Peyer's patch (tissue), 4 donors: Measurements from ENCODE around the gene POLR2L. TPM values are rescaled to one million over a fixed set of nuclear protein-coding genes. Genes with fewer than 3 reads are reported as not detected.

Experiments
- DNase-seq, 3 donors: peaks; one replicate each; pipeline ENCODE4 v3.0.0-alpha.2; 2017 to 2019
- H3K27ac ChIP-seq, 4 donors: fragments of 200-600 bp; sonication (generic); one replicate each; pipeline ENCODE4 v1.5.1; 2016 to 2019
- H3K27me3 ChIP-seq, 2 donors: fragments of 200-600 bp; sonication (generic); one replicate each; pipeline ENCODE4 v1.5.1; 2019
- H3K36me3 ChIP-seq, 3 donors: fragments of 200-600 bp; sonication (generic); one replicate each; pipeline ENCODE4 v1.5.1; 2016 to 2019
- H3K4me1 ChIP-seq, 4 donors: fragments of 200-600 bp; sonication (generic); one replicate each; pipeline ENCODE4 v1.5.1; 2016 to 2019
- H3K4me3 ChIP-seq, 4 donors: fragments of 200-600 bp; sonication (generic); 1 replicate in 3 of 4; 2 replicates in 1 of 4; pipeline ENCODE4 v1.5.1; 2016 to 2019; ENCODE audit warnings: mild to moderate bottlenecking in 1 of 4
- H3K9me3 ChIP-seq, 4 donors: fragments of 200-600 bp; sonication (generic); one replicate each; pipeline ENCODE4 v1.5.1; 2016 to 2019; ENCODE audit warnings: mild to moderate bottlenecking in 1 of 4
- CTCF ChIP-seq, 6 experiments: fragments of 450-650 bp in 4 of 6; fragments of 200-600 bp in 2 of 6; sonication (generic) in 1 of 6; IDR thresholded peaks; one replicate each; pipeline ENCODE4 v1.5.1; 2017 to 2019; ENCODE audit warnings: antibody characterized with exemption in 6 of 6, mild to moderate bottlenecking in 3 of 6, moderate library complexity in 1 of 6
- POLR2A ChIP-seq, 2 donors: fragments of 450-650 bp; IDR thresholded peaks; one replicate each; pipeline ENCODE4 v1.5.1; 2017; ENCODE audit warnings: antibody characterized with exemption in 2 of 2, mild to moderate bottlenecking in 2 of 2, moderate library complexity in 2 of 2
- total RNA-seq, 4 donors: library from RNA; depleted of rRNA; stranded (reverse); fragments of >200 nt; gene quantifications; one replicate each; pipeline ENCODE4 v1.1.0, GENCODE V29; 2016

Gene POLR2L
- total RNA-seq, 4 donors from 2014 or later = 37.8 to 67.1 (median 44.8) TPM

DNA sequence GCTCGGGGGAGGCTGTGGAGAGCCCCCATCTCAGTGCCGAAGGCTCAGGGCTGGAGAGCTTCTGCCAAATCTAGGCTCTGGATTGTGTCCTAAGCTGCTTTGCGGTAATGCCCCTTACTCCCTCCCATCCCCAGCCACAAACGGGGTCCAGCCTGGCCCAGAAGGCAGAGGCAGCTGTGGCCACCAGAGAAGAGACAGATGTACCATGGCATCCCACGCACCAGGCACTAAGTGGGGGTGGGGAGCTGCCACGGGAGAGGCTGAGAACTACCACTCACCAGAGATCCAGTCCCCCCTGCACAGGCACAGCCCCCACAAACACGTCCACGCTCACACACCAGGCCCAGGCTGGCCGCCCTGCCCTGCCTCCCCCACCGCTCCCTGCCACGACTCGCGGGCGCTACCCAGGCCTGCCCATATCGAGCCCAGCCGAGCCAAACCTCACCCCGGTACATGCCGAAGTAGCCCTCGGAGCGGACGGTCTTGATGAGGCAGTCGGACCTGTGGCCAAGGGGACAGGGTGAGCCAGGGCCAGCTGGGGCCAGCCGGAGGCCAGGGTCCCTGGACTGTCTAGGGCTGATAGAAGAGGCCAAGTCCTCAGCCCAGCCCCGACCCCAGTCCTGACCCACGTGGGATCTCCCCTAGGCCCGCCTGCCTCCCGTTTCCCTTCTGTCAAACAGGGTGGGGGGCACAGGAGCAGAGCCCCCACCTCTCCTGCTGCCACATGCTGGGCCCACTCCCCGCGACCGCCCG lies 48.1 kb downstream of the POLR2L start:
- Histone ChIP-seq H3K9me3 (no peaks in the 10 kb centered on the region), H3K4me3 (no peak overlapping the region), H3K4me1 (peaks cover 5 to 42% (median 31%) of the 10 kb centered on the region in 4 donors), H3K36me3 (peaks cover 0 to 25% (median 0%) of the 10 kb centered on the region in 3 donors), H3K27me3 (peaks cover 0 to 8% of the 10 kb centered on the region in 2 donors), H3K27ac (no peak overlapping the region)
- TF ChIP-seq CTCF (IDR thresholded peaks at IDR 0.05) = no peak
- no peak for TF ChIP-seq POLR2A (IDR thresholded peaks at IDR 0.05)
- DNase-seq = no peak

DNA sequence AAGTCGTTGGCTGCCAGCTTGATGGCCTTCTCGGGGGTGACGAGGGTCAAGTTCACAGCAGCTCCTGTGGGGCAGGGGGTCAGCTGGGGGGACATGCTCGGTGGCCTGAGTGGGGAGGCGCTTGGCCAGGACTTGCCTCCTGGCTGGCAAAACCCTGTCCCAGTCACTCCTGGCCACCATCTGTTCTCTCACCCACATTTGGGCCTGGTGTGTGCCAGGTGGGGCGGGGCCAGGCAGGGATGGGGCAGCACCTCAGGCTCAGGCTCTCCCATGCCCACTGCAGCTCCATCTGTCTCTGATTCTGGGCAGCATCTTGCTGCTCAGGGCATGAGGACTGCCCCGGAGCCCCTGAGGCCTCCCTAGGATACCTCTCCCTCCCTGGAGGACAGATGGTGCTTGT lies 48.8 kb downstream of the POLR2L start:
- no peak for DNase-seq
- H3K27me3 ChIP-seq = peaks cover 0 to 8% of the 10 kb centered on the region in 2 donors
- H3K9me3 ChIP-seq = no peaks in the 10 kb centered on the region
- peaks cover 5 to 41% (median 31%) of the 10 kb centered on the region in 4 donors for H3K4me1 ChIP-seq
- H3K36me3 ChIP-seq = peaks cover 0 to 21% (median 0%) of the 10 kb centered on the region in 3 donors
- TF ChIP-seq POLR2A (IDR thresholded peaks at IDR 0.05) = no peak
- no peak for TF ChIP-seq CTCF (IDR thresholded peaks at IDR 0.05)
- no peak overlapping the region for H3K4me3 ChIP-seq
- no peak overlapping the region for H3K27ac ChIP-seq

DNA sequence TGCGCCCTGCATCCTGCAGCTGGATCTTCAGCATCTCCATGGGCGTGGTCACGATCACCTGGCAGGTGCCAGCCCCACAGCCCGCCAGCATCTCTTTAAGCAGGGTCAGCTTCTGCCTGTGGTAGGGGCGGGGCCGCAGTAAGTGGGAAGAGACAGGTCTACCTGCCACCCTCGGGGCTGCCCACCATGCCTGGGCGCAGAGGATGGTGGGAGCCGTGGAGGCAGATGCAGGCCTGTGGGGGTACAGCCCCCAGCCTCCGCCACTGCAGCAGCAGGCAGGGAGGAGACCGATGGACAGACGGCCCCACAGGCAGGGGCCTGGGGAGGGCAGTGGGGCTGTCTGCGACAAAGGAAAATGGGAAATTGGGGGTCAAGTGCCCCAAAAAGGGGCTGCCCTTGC lies 49.5 kb downstream of the POLR2L start:
- Histone ChIP-seq H3K9me3 (no peaks in the 10 kb centered on the region), H3K27ac (no peak overlapping the region), H3K4me3 (no peak overlapping the region), H3K4me1 (peaks cover 5 to 37% (median 27%) of the 10 kb centered on the region in 4 donors), H3K36me3 (peaks cover 0 to 21% (median 0%) of the 10 kb centered on the region in 3 donors), H3K27me3 (peaks cover 0 to 8% of the 10 kb centered on the region in 2 donors)
- TF ChIP-seq POLR2A (IDR thresholded peaks at IDR 0.05) (no peak), CTCF (IDR thresholded peaks at IDR 0.05) (no peak)
- no peak for DNase-seq

GRCh38 chr11:792535-792821 lies 49.9 kb downstream of the POLR2L start:
- no peak overlapping the region for H3K4me3 ChIP-seq
- peaks cover 0 to 21% (median 0%) of the 10 kb centered on the region in 3 donors for H3K36me3 ChIP-seq
- no peaks in the 10 kb centered on the region for H3K9me3 ChIP-seq
- peaks cover 0 to 8% of the 10 kb centered on the region in 2 donors for H3K27me3 ChIP-seq
- no peak for TF ChIP-seq POLR2A (IDR thresholded peaks at IDR 0.05)
- TF ChIP-seq CTCF (IDR thresholded peaks at IDR 0.05) = no peak
- H3K27ac ChIP-seq = no peak overlapping the region
- DNase-seq = no peak
- H3K4me1 ChIP-seq = peaks cover 5 to 37% (median 27%) of the 10 kb centered on the region in 4 donors

- no peak overlapping the region for H3K27ac ChIP-seq
These were observed 50.4 kb downstream of the POLR2L start for GRCh38 chr11:791658-792534.

More at GRCh38 chr11:791658-792534, 50.4 kb downstream of the POLR2L start:
- H3K9me3 ChIP-seq = no peaks in the 10 kb centered on the region
- no peak for DNase-seq
- peaks cover 0 to 8% of the 10 kb centered on the region in 2 donors for H3K27me3 ChIP-seq
- no peak for TF ChIP-seq CTCF (IDR thresholded peaks at IDR 0.05)
- no peak for TF ChIP-seq POLR2A (IDR thresholded peaks at IDR 0.05)
- peaks cover 2 to 34% (median 24%) of the 10 kb centered on the region in 4 donors for H3K4me1 ChIP-seq
- no peak overlapping the region for H3K4me3 ChIP-seq
- H3K36me3 ChIP-seq = peaks cover 0 to 21% (median 0%) of the 10 kb centered on the region in 3 donors
